Fibroblast of pulmonary artery (primary cell): ENCODE results near the gene NCF2.

Experiments used
- DNase-seq: peaks from one replicate; pipeline ENCODE4 v3.0.0-alpha.2; 2010; ENCODE audit warnings: low read depth
- H3K4me3 ChIP-seq: replicated peaks from 2 replicates; pipeline ENCODE4 v1.5.1; 2011; ENCODE audit warnings: low read depth, mild to moderate bottlenecking, control low read depth, low read length, moderate library complexity
- CTCF ChIP-seq: IDR thresholded peaks from 2 replicates; pipeline ENCODE4 v1.5.1; 2011; ENCODE audit warnings: mild to moderate bottlenecking, control low read depth, low read length, inconsistent platforms; ENCODE audit errors: missing control alignments

The NCF2 gene

GRCh38 chr1:183553764-183554163, 36.5 kb downstream of the NCF2 start:
- DNase-seq: no peak
- H3K4me3 ChIP-seq: no peak overlapping the region
- TF ChIP-seq CTCF: no peak

- TF ChIP-seq CTCF: no peak
- no peak for DNase-seq
- no peak overlapping the region for H3K4me3 ChIP-seq
Observed at GRCh38 chr1:183553331-183553730, 36.9 kb downstream of the NCF2 start.

GRCh38 chr1:183552891-183553290, 37.4 kb downstream of the NCF2 start:
- DNase-seq: no peak
- no peak for TF ChIP-seq CTCF

GRCh38 chr1:183552441-183552840, 37.8 kb downstream of the NCF2 start:
- TF ChIP-seq CTCF: no peak
- DNase-seq: no peak
- no peak overlapping the region for H3K4me3 ChIP-seq

More at GRCh38 chr1:183552891-183553290, 37.4 kb downstream of the NCF2 start:
- no peak overlapping the region for H3K4me3 ChIP-seq

GRCh38 chr1:183551924-183552323, 38.3 kb downstream of the NCF2 start:
- TF ChIP-seq CTCF: no peak
- DNase-seq: no peak
- no peak overlapping the region for H3K4me3 ChIP-seq

- DNase-seq: no peak
- no peak overlapping the region for H3K4me3 ChIP-seq
- no peak for TF ChIP-seq CTCF
Observed at GRCh38 chr1:183550915-183551314, 39.3 kb downstream of the NCF2 start.

- TF ChIP-seq CTCF: no peak
- H3K4me3 ChIP-seq: no peak overlapping the region
- no peak for DNase-seq
Observed at GRCh38 chr1:183548116-183548515, 42.1 kb downstream of the NCF2 start.
